OCI-LY7 (cell line): Measurements from ENCODE around the gene TSG101.

Experiments
- EZH2phosphoT487 ChIP-seq: fragments of 200-600 bp; sonication (generic); IDR thresholded peaks from 2 replicates; pipeline ENCODE4 v1.6.1; 2018; ENCODE audit warnings: low read depth, borderline replicate concordance, mild to moderate bottlenecking, mixed run types, antibody characterized with exemption, low read length, moderate library complexity, mixed read lengths
- TF ChIP-seq, protein P1 (sequence below): fragments of 200-600 bp; sonication (generic); conservative IDR thresholded peaks from 2 replicates; pipeline ENCODE4 v1.5.1; 2014; ENCODE audit warnings: mild to moderate bottlenecking, antibody characterized with exemption, low read length, moderate library complexity, mixed read lengths

DNA sequence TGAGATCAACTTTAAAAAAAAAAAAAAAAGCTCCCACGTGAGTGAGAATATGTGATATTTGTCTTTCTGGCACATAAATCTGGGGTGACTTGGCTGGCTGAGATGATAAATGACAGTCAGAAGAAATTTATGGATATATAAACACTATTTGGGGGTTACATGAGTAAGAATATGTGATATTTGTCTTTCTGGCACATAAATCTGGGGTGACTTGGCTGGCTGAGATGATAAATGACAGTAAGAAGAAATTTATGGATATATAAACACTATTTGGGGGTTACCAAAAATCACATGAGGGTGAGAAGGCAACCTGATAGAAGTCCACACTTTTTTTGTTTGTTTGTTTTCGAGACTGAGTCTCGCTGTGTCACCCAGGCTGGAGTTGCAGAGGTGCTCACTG is 6.6 kb upstream of the TSG101 start:
- TF ChIP-seq, protein P1, sequence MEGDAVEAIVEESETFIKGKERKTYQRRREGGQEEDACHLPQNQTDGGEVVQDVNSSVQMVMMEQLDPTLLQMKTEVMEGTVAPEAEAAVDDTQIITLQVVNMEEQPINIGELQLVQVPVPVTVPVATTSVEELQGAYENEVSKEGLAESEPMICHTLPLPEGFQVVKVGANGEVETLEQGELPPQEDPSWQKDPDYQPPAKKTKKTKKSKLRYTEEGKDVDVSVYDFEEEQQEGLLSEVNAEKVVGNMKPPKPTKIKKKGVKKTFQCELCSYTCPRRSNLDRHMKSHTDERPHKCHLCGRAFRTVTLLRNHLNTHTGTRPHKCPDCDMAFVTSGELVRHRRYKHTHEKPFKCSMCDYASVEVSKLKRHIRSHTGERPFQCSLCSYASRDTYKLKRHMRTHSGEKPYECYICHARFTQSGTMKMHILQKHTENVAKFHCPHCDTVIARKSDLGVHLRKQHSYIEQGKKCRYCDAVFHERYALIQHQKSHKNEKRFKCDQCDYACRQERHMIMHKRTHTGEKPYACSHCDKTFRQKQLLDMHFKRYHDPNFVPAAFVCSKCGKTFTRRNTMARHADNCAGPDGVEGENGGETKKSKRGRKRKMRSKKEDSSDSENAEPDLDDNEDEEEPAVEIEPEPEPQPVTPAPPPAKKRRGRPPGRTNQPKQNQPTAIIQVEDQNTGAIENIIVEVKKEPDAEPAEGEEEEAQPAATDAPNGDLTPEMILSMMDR: no peak
- TF ChIP-seq EZH2phosphoT487: no peak
